Measurements from ENCODE around the gene ZBTB46. TPM values are rescaled to one million over a fixed set of nuclear protein-coding genes. Genes with fewer than 3 reads are reported as not detected.
"Not testable (repeated sequence)": the region's sequence is repeated elsewhere in the genome, so short reads cannot be mapped to it uniquely, and the experiment has no call there.

ZBTB46 gene
- total and polyA plus RNA-seq, 10 of the 15 experiments (the other 5 are each of a cell fraction or from before 2014, with no cell fraction given) = 0.15 to 0.92 (median 0.34) TPM

DNA sequence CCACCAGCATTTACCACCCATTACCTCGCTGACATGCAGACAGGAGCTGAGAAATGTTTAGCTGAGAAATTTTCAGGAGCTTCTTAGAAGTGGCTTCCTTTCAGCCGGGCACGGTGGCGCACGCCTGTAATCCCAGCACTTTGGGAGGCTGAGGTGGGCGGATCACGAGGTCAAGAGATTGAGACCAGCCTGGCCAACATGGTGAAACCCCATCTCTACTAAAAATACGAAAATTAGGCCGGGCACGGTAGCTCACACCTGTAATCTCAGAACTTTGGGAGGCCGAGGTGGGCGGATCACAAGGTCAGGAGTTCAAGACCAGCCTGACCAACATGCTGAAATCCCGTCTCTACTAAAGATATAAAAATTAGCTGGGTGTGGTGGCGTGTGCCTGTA lies 20.5 kb upstream of the ZBTB46 start:
- ChIA-PET POLR2A (interaction anchor here (0.7 to 1.2 kb wide), 2 partner anchors 105 to 143 kb away, joined by 3 to 4 read pairs; partner anchors contain the start of genes ARFRP1, UCKL1 and ZGPAT), CTCF (interaction anchor here (0.9 to 1.2 kb wide), 2 partner anchors 13 to 65 kb away, joined by 3 to 5 read pairs; no protein-coding TSS in a partner anchor), SMC1A (ENCODE audit: uncharacterized antibody, unreplicated experiment) (interaction anchor here (1.2 kb wide), 1 partner anchor 65 kb away, joined by 3 read pairs; no protein-coding TSS in a partner anchor), RAD21 (ENCODE audit: unreplicated experiment) (interaction anchor here (0.8 to 1.1 kb wide), 2 partner anchors 11 to 123 kb away, joined by 3 read pairs; no protein-coding TSS in a partner anchor)
- H3K36me3 ChIP-seq (ENCODE audit: control insufficient read depth in 2 of 2, insufficient read depth in 2 of 2, low read length in 1 of 2); DNase-seq (ENCODE audit: low read depth, low spot score); H3K9ac ChIP-seq (ENCODE audit: control insufficient read depth, insufficient read depth, low read length); intact Hi-C loops (cut with micrococcal nuclease; ENCODE audit: unreplicated experiment); in situ Hi-C loops (cut with MboI); FAIRE-seq; BruUV-seq (replicated peaks); H3K4me3 ChIP-seq; ATAC-seq; H3K79me2 ChIP-seq (ENCODE audit: control insufficient read depth, insufficient read depth, low read length); H4K20me1 ChIP-seq (ENCODE audit: control insufficient read depth, insufficient read depth); H3K9me3 ChIP-seq (replicated peaks; ENCODE audit: control insufficient read depth, insufficient read depth, low read length); H2AFZ ChIP-seq (ENCODE audit: control insufficient read depth, low read depth, low read length); H3K27me3 ChIP-seq (replicated peaks in 1 of 2; ENCODE audit: control insufficient read depth in 2 of 2, insufficient read depth in 2 of 2, low read length in 1 of 2): not testable (repeated sequence)
- Histone ChIP-seq H3K4me2 (ENCODE audit: control insufficient read depth, insufficient read depth) (peak overlapping the region; percentile 78), H3K4me1 (ENCODE audit: control insufficient read depth, insufficient read depth, low read length) (peaks cover 45% of the 10 kb centered on the region), H3K27ac (ENCODE audit: control insufficient read depth, insufficient read depth) (peak overlapping the region; percentile 71)
- whole genome bisulfite sequencing (ENCODE audit: insufficient coverage, insufficient replicate concordance, low lambda C conversion rate, missing lambda C conversion rate) = 33% methylated on average over 14 of the region's 14 CpGs
- TF ChIP-seq ZNF217 (IDR thresholded peaks at IDR 0.05) = peak; percentile 54; the same call in 1 of the 2 replicates
- peak; percentile 66 for TF ChIP-seq NR2F1 (conservative IDR thresholded peaks at IDR 0.05)

DNA sequence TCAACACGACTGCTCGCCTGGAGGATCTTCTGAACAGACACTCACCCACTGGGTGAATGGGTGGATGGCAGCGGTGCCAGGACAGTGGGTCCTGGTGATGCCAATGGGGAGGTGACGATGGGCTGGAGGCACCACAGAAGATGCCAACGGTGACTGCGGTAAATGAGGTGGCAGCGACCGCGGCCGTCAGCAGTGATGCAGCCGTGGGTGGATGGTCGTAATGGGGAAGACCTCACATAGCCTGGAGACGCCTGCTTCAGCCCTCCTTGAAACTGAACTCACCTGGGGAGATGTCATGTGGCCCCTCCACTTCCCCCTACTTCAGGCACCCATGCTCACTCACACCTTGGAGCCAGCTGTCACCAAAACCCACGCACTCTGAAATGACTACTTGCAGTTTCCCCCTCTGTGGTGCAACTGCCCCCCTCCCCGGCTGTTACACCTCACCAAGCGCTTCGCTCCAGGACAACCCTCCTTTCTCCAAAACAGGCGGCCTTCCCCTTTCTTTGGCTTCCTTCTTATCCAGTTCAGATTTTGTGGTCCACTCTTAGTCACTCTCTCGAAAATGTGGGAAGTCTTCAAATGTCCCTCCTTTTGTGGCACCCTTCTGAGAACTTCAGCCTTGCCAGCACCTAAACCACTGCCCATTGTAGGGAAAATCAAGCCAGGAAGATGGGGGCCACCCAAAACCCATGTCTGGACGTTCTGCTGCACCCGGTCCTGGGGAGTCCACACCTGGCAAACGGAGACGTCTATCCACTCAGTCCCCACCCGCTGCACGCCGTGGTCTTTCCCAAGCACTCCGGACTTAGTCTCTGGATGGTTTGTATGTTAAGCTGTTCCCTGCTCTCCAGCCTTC lies 19.9 kb upstream of the ZBTB46 start:
- H3K4me2 ChIP-seq (ENCODE audit: control insufficient read depth, insufficient read depth) = peak overlapping the region; percentile 78
- in situ Hi-C loops (cut with MboI) = no loop called here
- BruUV-seq (replicated peaks) = TSS peak; percentile 69
- peak; percentile 83 for DNase-seq (ENCODE audit: low read depth, low spot score)
- ChIA-PET POLR2A (interaction anchor here (0.7 to 1.2 kb wide), 2 partner anchors 106 to 143 kb away, joined by 3 to 4 read pairs; partner anchors contain the start of genes ARFRP1, UCKL1 and ZGPAT), RAD21 (ENCODE audit: unreplicated experiment) (interaction anchor here (0.7 to 1.1 kb wide), 3 partner anchors 12 to 122 kb away, joined by 3 read pairs; no protein-coding TSS in a partner anchor), SMC1A (ENCODE audit: uncharacterized antibody, unreplicated experiment) (interaction anchor here (1.2 kb wide), 1 partner anchor 65 kb away, joined by 3 read pairs; no protein-coding TSS in a partner anchor), CTCF (interaction anchor here (0.9 to 1.2 kb wide), 2 partner anchors 13 to 64 kb away, joined by 3 to 5 read pairs; no protein-coding TSS in a partner anchor)
- no peaks in the 10 kb centered on the region for H3K79me2 ChIP-seq (ENCODE audit: control insufficient read depth, insufficient read depth, low read length)
- H3K9ac ChIP-seq (ENCODE audit: control insufficient read depth, insufficient read depth, low read length) = no peak overlapping the region
- H2AFZ ChIP-seq (ENCODE audit: control insufficient read depth, low read depth, low read length) = no peak overlapping the region; the same call in none of the 2 replicates
- intact Hi-C loops (cut with micrococcal nuclease; ENCODE audit: unreplicated experiment) = no loop called here
- no peaks in the 10 kb centered on the region for H4K20me1 ChIP-seq (ENCODE audit: control insufficient read depth, insufficient read depth)
- H3K4me1 ChIP-seq (ENCODE audit: control insufficient read depth, insufficient read depth, low read length) = peaks cover 51% of the 10 kb centered on the region
- no peaks in the 10 kb centered on the region for H3K9me3 ChIP-seq (replicated peaks; ENCODE audit: control insufficient read depth, insufficient read depth, low read length)
- H3K4me3 ChIP-seq = no peak overlapping the region
- FAIRE-seq = peak; percentile 97
- no peaks in the 10 kb centered on the region; a peak in 1 of 4 replicates for H3K27me3 ChIP-seq (replicated peaks in 1 of 2; ENCODE audit: control insufficient read depth in 2 of 2, insufficient read depth in 2 of 2, low read length in 1 of 2)
- peak; percentile 81 for ATAC-seq
- WGBS (ENCODE audit: insufficient coverage, insufficient replicate concordance, low lambda C conversion rate, missing lambda C conversion rate) = 16% methylated on average over 27 of the region's 27 CpGs
- H3K36me3 ChIP-seq (ENCODE audit: control insufficient read depth in 2 of 2, insufficient read depth in 2 of 2, low read length in 1 of 2) = no peaks in the 10 kb centered on the region
- peak overlapping the region; percentile 71 for H3K27ac ChIP-seq (ENCODE audit: control insufficient read depth, insufficient read depth)
- TF ChIP-seq CHD2 (IDR thresholded peaks at IDR 0.05; ENCODE audit: borderline replicate concordance, low read depth, low read length) = peak; percentile 86; the same call in 1 of the 2 replicates
- no peak for TF ChIP-seq NFYB (IDR thresholded peaks at IDR 0.05; ENCODE audit: insufficient read depth, low read depth, low read length)
- TF ChIP-seq DPF2 (IDR thresholded peaks at IDR 0.05) = peak; percentile 99
- TF ChIP-seq, protein P1, sequence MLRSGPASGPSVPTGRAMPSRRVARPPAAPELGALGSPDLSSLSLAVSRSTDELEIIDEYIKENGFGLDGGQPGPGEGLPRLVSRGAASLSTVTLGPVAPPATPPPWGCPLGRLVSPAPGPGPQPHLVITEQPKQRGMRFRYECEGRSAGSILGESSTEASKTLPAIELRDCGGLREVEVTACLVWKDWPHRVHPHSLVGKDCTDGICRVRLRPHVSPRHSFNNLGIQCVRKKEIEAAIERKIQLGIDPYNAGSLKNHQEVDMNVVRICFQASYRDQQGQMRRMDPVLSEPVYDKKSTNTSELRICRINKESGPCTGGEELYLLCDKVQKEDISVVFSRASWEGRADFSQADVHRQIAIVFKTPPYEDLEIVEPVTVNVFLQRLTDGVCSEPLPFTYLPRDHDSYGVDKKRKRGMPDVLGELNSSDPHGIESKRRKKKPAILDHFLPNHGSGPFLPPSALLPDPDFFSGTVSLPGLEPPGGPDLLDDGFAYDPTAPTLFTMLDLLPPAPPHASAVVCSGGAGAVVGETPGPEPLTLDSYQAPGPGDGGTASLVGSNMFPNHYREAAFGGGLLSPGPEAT (IDR thresholded peaks at IDR 0.05; ENCODE audit: low read depth) = peak; percentile 95
- TF ChIP-seq E2F8 (IDR thresholded peaks at IDR 0.05; ENCODE audit: low read depth, partially characterized antibody) = peak; percentile 85
- TF ChIP-seq, protein P2, sequence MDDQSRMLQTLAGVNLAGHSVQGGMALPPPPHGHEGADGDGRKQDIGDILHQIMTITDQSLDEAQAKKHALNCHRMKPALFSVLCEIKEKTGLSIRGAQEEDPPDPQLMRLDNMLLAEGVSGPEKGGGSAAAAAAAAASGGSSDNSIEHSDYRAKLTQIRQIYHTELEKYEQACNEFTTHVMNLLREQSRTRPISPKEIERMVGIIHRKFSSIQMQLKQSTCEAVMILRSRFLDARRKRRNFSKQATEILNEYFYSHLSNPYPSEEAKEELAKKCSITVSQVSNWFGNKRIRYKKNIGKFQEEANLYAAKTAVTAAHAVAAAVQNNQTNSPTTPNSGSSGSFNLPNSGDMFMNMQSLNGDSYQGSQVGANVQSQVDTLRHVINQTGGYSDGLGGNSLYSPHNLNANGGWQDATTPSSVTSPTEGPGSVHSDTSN (IDR thresholded peaks at IDR 0.05; ENCODE audit: insufficient replicate concordance, low read depth, low read length) = peak; percentile 76

Measured in GM12878 (cell line).